Smooth muscle cell (in vitro differentiated cells): ENCODE data around the gene ISCA1. TPM values are rescaled to one million over a fixed set of nuclear protein-coding genes. Genes with fewer than 3 reads are reported as not detected.

Experiments
- DNase-seq: peaks from one replicate; lab custom pipeline; 2025; ENCODE audit not compliant: unreplicated experiment; lab: John Stamatoyannopoulos, UW
- H2AFZ ChIP-seq: fragments of 200-600 bp; sonication (generic); 2 replicates; pipeline ENCODE4 v1.6.0; 2016; ENCODE audit warnings: antibody characterized with exemption, low read depth, mild to moderate bottlenecking
- H3F3A ChIP-seq: fragments of 200-600 bp; sonication (generic); 2 replicates; pipeline ENCODE4 v1.6.0; 2017; ENCODE audit warnings: antibody characterized with exemption, low read depth
- H3K27ac ChIP-seq: fragments of 200-600 bp; sonication (generic); 2 replicates; pipeline ENCODE4 v1.5.1; 2016; ENCODE audit warnings: low read depth, mild to moderate bottlenecking
- H3K27me3 ChIP-seq: fragments of 200-600 bp; sonication (generic); 2 replicates; pipeline ENCODE4 v1.6.1; 2016; ENCODE audit warnings: low read depth, mild to moderate bottlenecking
- H3K36me3 ChIP-seq: fragments of 200-600 bp; sonication (generic); 2 replicates; pipeline ENCODE4 v1.5.1; 2016; ENCODE audit warnings: low read depth
- H3K4me1 ChIP-seq: fragments of 200-600 bp; sonication (generic); 2 replicates; pipeline ENCODE4 v1.5.1; 2016; ENCODE audit warnings: low read depth
- H3K4me2 ChIP-seq: fragments of 200-600 bp; sonication (generic); 2 replicates; pipeline ENCODE4 v1.6.0; 2016; ENCODE audit warnings: mild to moderate bottlenecking
- H3K4me3 ChIP-seq: fragments of 200-600 bp; sonication (generic); 2 replicates; pipeline ENCODE4 v1.5.1; 2016; ENCODE audit warnings: mild to moderate bottlenecking
- H3K79me2 ChIP-seq: fragments of 200-600 bp; sonication (generic); 2 replicates; pipeline ENCODE4 v1.6.0; 2016; ENCODE audit warnings: low read depth, mild to moderate bottlenecking
- H3K9ac ChIP-seq: fragments of 200-600 bp; sonication (generic); 2 replicates; pipeline ENCODE4 v1.6.0; 2016; ENCODE audit warnings: low read depth
- H3K9me3 ChIP-seq: fragments of 200-600 bp; sonication (generic); replicated peaks from 2 replicates; pipeline ENCODE4 v1.5.1; 2016; ENCODE audit warnings: low read depth
- H4K20me1 ChIP-seq: fragments of 200-600 bp; sonication (generic); 2 replicates; pipeline ENCODE4 v1.6.0; 2016; ENCODE audit warnings: low read depth
- CTCF ChIP-seq: fragments of 200-600 bp; sonication (generic); IDR thresholded peaks from 2 replicates; pipeline ENCODE4 v1.5.1; 2017; ENCODE audit warnings: borderline replicate concordance, mild to moderate bottlenecking, antibody characterized with exemption; ENCODE audit not compliant: insufficient read depth, poor library complexity, severe bottlenecking
- WGBS: methylation state at CpG from one replicate; pipeline ENCODE4 v1.1.7; 2016; ENCODE audit warnings: low lambda C conversion rate; 5-methylcytosine and 5-hydroxymethylcytosine counted together
- polyA plus RNA-seq: library from polyadenylated mRNA; unstranded; fragments of >200 nt; fragmentation: Nextera tagmentation; extraction: Ambion mirVana; gene quantifications from 2 replicates; pipeline ENCODE4 v1.2.1, GENCODE V29; 2016
- total RNA-seq: library from RNA; depleted of rRNA; stranded (reverse); fragments of >200 nt; gene quantifications from 2 replicates; pipeline ENCODE4 v1.2.3, GENCODE V29; 2014

ISCA1 gene
- total and polyA plus RNA-seq, 2 experiments from 2014 or later, result 19.8 to 38.9 TPM

GRCh38 chr9:86308687-86309086 lies 26.3 kb upstream of the ISCA1 start:
- no peaks in the 10 kb centered on the region for H3K27me3 ChIP-seq
- H3K4me3 ChIP-seq, result no peak overlapping the region
- peaks cover 58% of the 10 kb centered on the region for H3K36me3 ChIP-seq
- H3K4me2 ChIP-seq, result no peak overlapping the region
- no peaks in the 10 kb centered on the region for H3K79me2 ChIP-seq
- peaks cover 4% of the 10 kb centered on the region for H4K20me1 ChIP-seq
- no peak overlapping the region for H3K9ac ChIP-seq
- H3K27ac ChIP-seq, result no peak overlapping the region
- H3F3A ChIP-seq, result no peaks in the 10 kb centered on the region
- peaks cover 5% of the 10 kb centered on the region for H3K4me1 ChIP-seq
- H3K9me3 ChIP-seq, result no peaks in the 10 kb centered on the region
- TF ChIP-seq CTCF, result no peak
- no peak for DNase-seq
- WGBS, result 96% methylated on average over 1 of the region's 1 CpG
- H2AFZ ChIP-seq, result no peak overlapping the region

DNA sequence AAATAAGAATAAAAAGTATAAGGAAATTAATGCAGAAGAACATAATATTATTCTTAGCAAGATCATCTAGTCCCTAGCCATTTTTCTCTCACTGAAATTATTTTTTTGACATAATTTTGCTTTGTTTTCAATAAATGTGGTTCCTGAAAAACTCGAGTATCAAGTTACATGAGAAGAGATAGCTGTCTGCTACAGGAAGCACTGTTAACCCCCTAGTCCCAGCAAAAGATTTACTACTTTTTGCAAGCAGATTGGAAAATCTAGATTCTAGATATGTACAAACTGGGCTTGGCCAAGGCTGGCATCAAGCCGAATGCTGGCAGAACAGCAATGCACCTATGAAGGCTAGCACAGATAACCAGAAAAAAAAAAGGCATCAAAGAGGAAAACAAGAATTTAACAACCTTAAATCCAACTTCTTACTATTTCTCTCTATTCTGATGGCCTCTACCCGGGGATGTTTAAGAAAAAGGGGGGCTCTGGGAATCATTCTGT lies 21.9 kb upstream of the ISCA1 start:
- no peaks in the 10 kb centered on the region for H3K27me3 ChIP-seq
- H3K9ac ChIP-seq, result no peak overlapping the region
- H3K36me3 ChIP-seq, result peaks cover 59% of the 10 kb centered on the region
- DNase-seq, result no peak
- no peaks in the 10 kb centered on the region for H3F3A ChIP-seq
- peaks cover 8% of the 10 kb centered on the region for H3K4me1 ChIP-seq
- no peak overlapping the region for H3K27ac ChIP-seq
- H3K4me3 ChIP-seq, result no peak overlapping the region
- H3K4me2 ChIP-seq, result no peak overlapping the region
- no peaks in the 10 kb centered on the region for H3K79me2 ChIP-seq
- WGBS, result 68% methylated on average over 3 of the region's 3 CpGs
- H3K9me3 ChIP-seq, result no peaks in the 10 kb centered on the region
- H2AFZ ChIP-seq, result no peak overlapping the region
- peaks cover 8% of the 10 kb centered on the region for H4K20me1 ChIP-seq
- no peak for TF ChIP-seq CTCF

DNA sequence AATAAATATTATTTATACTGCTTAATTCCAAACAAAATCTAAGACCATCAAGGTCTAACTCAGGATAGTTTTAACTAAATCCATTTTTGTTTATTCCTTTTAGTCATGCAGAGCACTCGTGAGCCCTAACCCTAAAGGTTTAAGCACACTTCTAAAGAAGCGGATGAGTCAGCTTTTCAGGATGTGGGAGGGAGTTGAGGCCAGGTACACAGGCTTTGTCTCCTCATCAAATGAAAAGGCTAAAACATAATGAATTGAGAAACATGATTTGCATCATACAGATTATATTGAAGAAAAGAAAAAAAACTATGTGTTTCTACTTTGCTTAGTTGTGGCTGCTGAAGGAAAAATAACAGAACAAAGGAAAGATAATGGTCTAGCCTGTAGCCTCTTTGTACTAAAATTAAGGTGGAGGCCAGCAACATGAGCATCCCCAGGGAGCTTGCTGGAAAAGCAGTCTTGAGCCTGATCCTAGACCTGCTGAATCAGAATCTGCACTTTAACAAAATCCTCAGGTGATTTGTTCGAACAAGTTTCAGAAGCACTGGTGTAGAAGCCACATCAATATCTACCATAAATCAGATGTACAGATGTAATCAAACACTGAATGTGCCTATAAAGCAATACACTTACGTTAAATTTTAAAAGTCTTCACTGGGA lies 21.1 kb upstream of the ISCA1 start:
- no peak overlapping the region for H3K9ac ChIP-seq
- H3K27me3 ChIP-seq, result no peaks in the 10 kb centered on the region
- H3K36me3 ChIP-seq, result peaks cover 53% of the 10 kb centered on the region
- DNase-seq, result no peak
- no peaks in the 10 kb centered on the region for H3F3A ChIP-seq
- no peak overlapping the region for H3K4me2 ChIP-seq
- TF ChIP-seq CTCF, result no peak
- H3K27ac ChIP-seq, result peak overlapping the region; percentile 16
- no peak overlapping the region for H3K4me3 ChIP-seq
- H3K9me3 ChIP-seq, result no peaks in the 10 kb centered on the region
- no peak overlapping the region for H2AFZ ChIP-seq
- no peaks in the 10 kb centered on the region for H3K79me2 ChIP-seq
- WGBS, result 70% methylated on average over 4 of the region's 4 CpGs
- H4K20me1 ChIP-seq, result peaks cover 4% of the 10 kb centered on the region
- H3K4me1 ChIP-seq, result peaks cover 8% of the 10 kb centered on the region

DNA sequence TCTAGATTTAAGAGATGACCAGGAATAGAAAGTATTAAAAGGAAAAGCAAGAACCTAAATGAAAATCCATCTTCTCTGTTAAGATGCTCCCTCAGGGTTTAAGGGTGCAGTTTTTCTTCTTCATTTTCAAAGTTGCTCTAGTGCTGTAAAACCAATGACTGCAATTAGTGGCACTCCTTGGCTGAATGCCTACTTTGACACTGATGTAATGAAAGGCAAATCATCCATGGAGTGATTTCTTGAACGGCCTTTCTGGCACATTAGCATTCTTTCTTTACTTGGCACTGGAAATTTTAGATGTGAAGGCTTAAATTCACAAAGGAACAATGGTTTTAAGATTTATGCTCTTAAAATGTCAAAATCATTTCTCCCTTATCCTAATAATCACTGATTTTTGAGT lies 19.3 kb upstream of the ISCA1 start:
- H3K9ac ChIP-seq, result no peak overlapping the region
- peaks cover 4% of the 10 kb centered on the region for H4K20me1 ChIP-seq
- H3K9me3 ChIP-seq, result no peaks in the 10 kb centered on the region
- H3K27me3 ChIP-seq, result no peaks in the 10 kb centered on the region
- H3K4me1 ChIP-seq, result peaks cover 8% of the 10 kb centered on the region
- no peak overlapping the region for H2AFZ ChIP-seq
- no peaks in the 10 kb centered on the region for H3F3A ChIP-seq
- H3K36me3 ChIP-seq, result peaks cover 50% of the 10 kb centered on the region
- H3K79me2 ChIP-seq, result no peaks in the 10 kb centered on the region
- WGBS, result 100% methylated on average over 1 of the region's 1 CpG
- no peak for DNase-seq
- no peak overlapping the region for H3K4me3 ChIP-seq
- TF ChIP-seq CTCF, result no peak
- no peak overlapping the region for H3K27ac ChIP-seq
- H3K4me2 ChIP-seq, result no peak overlapping the region
